IMR-90 (cell line): ENCODE results near the gene ZNF248. TPM values are rescaled to one million over a fixed set of nuclear protein-coding genes. Genes with fewer than 3 reads are reported as not detected.

Experiments used
- ATAC-seq: fragments of 200-7000 bp; cut with Tn5 transposase; 2 replicates; pipeline ENCODE4 v1.9.1; 2020; ENCODE audit warnings: low read depth, mild to moderate bottlenecking, moderate library complexity
- BruUV-seq: library from RNA; stranded (reverse); fragments of 400-500 nt; replicated peaks from 2 replicates; lab custom pipeline; 2021; lab: Mats Ljungman, UMichigan
- CTCF ChIA-PET: fragments of 300-600 bp; formaldehyde crosslinking; extraction: SDS; loops from one replicate; lab custom pipeline; 2021; ENCODE audit warnings: antibody characterized with exemption; lab: Yijun Ruan, JAX
- POLR2A ChIA-PET: fragments of 300-600 bp; sonication (Branson Sonifier 250); formaldehyde crosslinking; loops from one replicate; lab custom pipeline; 2022; ENCODE audit warnings: antibody characterized with exemption; ENCODE audit not compliant: unreplicated experiment; lab: Charles Lee
- DNase-seq: peaks from one replicate; pipeline ENCODE4 v3.0.0; 2013
- H2AFZ ChIP-seq: replicated peaks from 2 replicates; pipeline ENCODE3; 2013; ENCODE audit warnings: low read length, mild to moderate bottlenecking; ENCODE audit not compliant: poor library complexity
- H2AK5ac ChIP-seq: 2 replicates; pipeline ENCODE4 v1.6.1; 2013; ENCODE audit warnings: low read depth, low read length, inconsistent platforms
- H2AK9ac ChIP-seq: replicated peaks from 2 replicates; pipeline ENCODE3; 2013; ENCODE audit warnings: mild to moderate bottlenecking, low read depth, low read length, moderate library complexity; ENCODE audit not compliant: poor library complexity
- H2BK120ac ChIP-seq: 2 replicates; pipeline ENCODE4 v1.6.1; 2013; ENCODE audit warnings: low read depth, low read length, inconsistent platforms
- H2BK15ac ChIP-seq: 3 replicates; pipeline ENCODE4 v1.6.1; 2013; ENCODE audit warnings: low read depth, low read length, inconsistent platforms
- H2BK20ac ChIP-seq: 2 replicates; pipeline ENCODE4 v1.6.1; 2013; ENCODE audit warnings: low read depth, mild to moderate bottlenecking, inconsistent platforms, low read length, moderate library complexity
- H2BK5ac ChIP-seq: 2 replicates; pipeline ENCODE4 v1.6.1; 2013; ENCODE audit warnings: mild to moderate bottlenecking, low read depth, low read length, inconsistent platforms; ENCODE audit not compliant: poor library complexity, severe bottlenecking
- H3K14ac ChIP-seq: replicated peaks from 2 replicates; pipeline ENCODE4 v1.6.1; 2013; ENCODE audit warnings: low read depth, low read length, inconsistent platforms
- H3K18ac ChIP-seq: 2 replicates; pipeline ENCODE4 v1.6.1; 2013; ENCODE audit warnings: low read depth, low read length, control low read depth
- H3K23ac ChIP-seq: 2 replicates; pipeline ENCODE4 v1.6.1; 2013; ENCODE audit warnings: low read depth, low read length, inconsistent platforms
- H3K27ac ChIP-seq: 2 replicates; pipeline ENCODE4 v1.5.1; 2013; ENCODE audit warnings: mild to moderate bottlenecking, control low read depth, low read length; ENCODE audit not compliant: insufficient read depth
- H3K27me3 ChIP-seq: 2 replicates; pipeline ENCODE4 v1.6.1; 2013; ENCODE audit warnings: low read length; ENCODE audit not compliant: control insufficient read depth, insufficient read depth
- H3K36me3 ChIP-seq: 2 replicates; pipeline ENCODE4 v1.6.1; 2013; ENCODE audit warnings: low read length, mixed read lengths; ENCODE audit not compliant: control insufficient read depth, insufficient read depth
- H3K4ac ChIP-seq: 2 replicates; pipeline ENCODE4 v1.6.1; 2013; ENCODE audit warnings: low read depth, low read length, inconsistent platforms
- H3K4me1 ChIP-seq: 2 replicates; pipeline ENCODE4 v1.6.1; 2013; ENCODE audit warnings: low read length, mixed read lengths; ENCODE audit not compliant: control insufficient read depth, insufficient read depth
- H3K4me2 ChIP-seq: 2 replicates; pipeline ENCODE4 v1.6.1; 2013; ENCODE audit warnings: low read depth, mild to moderate bottlenecking, control low read depth, low read length, moderate library complexity
- H3K4me3 ChIP-seq: 2 replicates; pipeline ENCODE4 v1.5.1; 2013; ENCODE audit warnings: low read depth, mild to moderate bottlenecking, control low read depth, low read length, moderate library complexity; ENCODE audit not compliant: insufficient read depth
- H3K56ac ChIP-seq: 2 replicates; pipeline ENCODE4 v1.6.1; 2013; ENCODE audit warnings: low read length, inconsistent platforms; ENCODE audit not compliant: insufficient read depth; ENCODE audit errors: extremely low read depth
- H3K79me1 ChIP-seq, 2 experiments: 2 replicates each; pipeline ENCODE4 v1.6.1; 2013; ENCODE audit warnings: low read length in 2 of 2, inconsistent platforms in 1 of 2, low read depth in 1 of 2
- H3K9ac ChIP-seq: 2 replicates; pipeline ENCODE4 v1.6.1; 2013; ENCODE audit warnings: low read depth, low read length, control low read depth
- H3K9me1 ChIP-seq: 2 replicates; pipeline ENCODE4 v1.6.1; 2013; ENCODE audit warnings: low read length, inconsistent platforms; ENCODE audit not compliant: insufficient read depth
- H3K9me3 ChIP-seq: 2 replicates; pipeline ENCODE4 v1.6.1; 2013; ENCODE audit warnings: low read length; ENCODE audit not compliant: control insufficient read depth, insufficient read depth
- H4K20me1 ChIP-seq: 2 replicates; pipeline ENCODE4 v1.6.1; 2013; ENCODE audit warnings: low read length, inconsistent platforms; ENCODE audit not compliant: insufficient read depth
- H4K5ac ChIP-seq: 2 replicates; pipeline ENCODE4 v1.6.1; 2013; ENCODE audit warnings: mild to moderate bottlenecking, low read depth, low read length, control low read depth
- H4K8ac ChIP-seq, 2 experiments: 2 replicates each; pipeline ENCODE4 v1.6.1; 2013; ENCODE audit warnings: low read depth in 2 of 2, low read length in 2 of 2, control low read depth in 1 of 2, inconsistent platforms in 1 of 2
- H4K91ac ChIP-seq: 2 replicates; pipeline ENCODE4 v1.6.1; 2013; ENCODE audit warnings: low read depth, low read length, inconsistent platforms; ENCODE audit not compliant: insufficient read depth
- MXI1 ChIP-seq: IDR thresholded peaks from 2 replicates; pipeline ENCODE4 v1.6.1; 2012; ENCODE audit warnings: low read depth, mild to moderate bottlenecking, low read length, moderate library complexity, borderline replicate concordance
- NFE2L2 ChIP-seq: fragments of 150-350 bp; IDR thresholded peaks from 2 replicates; pipeline ENCODE4 v1.6.1; 2016; ENCODE audit warnings: low read depth, mild to moderate bottlenecking, low read length
- RCOR1 ChIP-seq: IDR thresholded peaks from 2 replicates; pipeline ENCODE4 v1.6.1; 2012; ENCODE audit warnings: mild to moderate bottlenecking, low read length, improper control_type of control experiment; ENCODE audit not compliant: insufficient replicate concordance
- RFX5 ChIP-seq: IDR thresholded peaks from 2 replicates; pipeline ENCODE4 v1.8.0; 2012; ENCODE audit warnings: low read depth, mild to moderate bottlenecking, low read length, moderate library complexity
- WGBS, 2 experiments: methylation state at CpG; one replicate each; pipeline versions ENCODE4 v1.1.5 to v1.1.7; 2013; ENCODE audit warnings: missing lambda C conversion rate in 2 of 2; ENCODE audit not compliant: insufficient read length in 1 of 2; ENCODE audit errors: extremely low coverage in 2 of 2; 5-methylcytosine and 5-hydroxymethylcytosine counted together
- dilution Hi-C: fragments of 300-500 bp; cut with HindIII; formaldehyde crosslinking; loops from one replicate; pipeline ENCODE4 v1.14.3; 2018; ENCODE audit warnings: low sequenced_read_pairs; ENCODE audit not compliant: unreplicated experiment
- in situ Hi-C: fragments of 300-500 bp; cut with MboI; formaldehyde crosslinking; loops from 3 replicates; pipeline ENCODE4 v1.14.3; 2019; ENCODE audit warnings: low sequenced_read_pairs, inconsistent platforms, mixed read lengths
- intact Hi-C: fragments of 100-400 bp; cut with micrococcal nuclease; formaldehyde crosslinking; loops from 2 replicates; pipeline ENCODE4 v1.10.0; 2022
- polyA plus RNA-seq, 3 experiments: library from polyadenylated mRNA; depleted of rRNA; stranded (reverse); fragments of >200 nt; gene quantifications; 2 replicates each; pipeline ENCODE4 v1.2.3, GENCODE V29; 2012; ENCODE audit warnings: low replicate concordance in 1 of 3
- total RNA-seq: library from RNA; depleted of rRNA; stranded (reverse); fragments of >200 nt; gene quantifications from 2 replicates; pipeline ENCODE4 v1.2.3, GENCODE V29; 2012
- TF ChIP-seq, protein P1 (sequence below): conservative IDR thresholded peaks from 2 replicates; pipeline ENCODE4 v1.5.1; 2012; ENCODE audit warnings: mild to moderate bottlenecking, low read depth, low read length, improper control_type of control experiment

The ZNF248 gene
- total and polyA plus RNA-seq, 2 of the 4 experiments (the other 2 are of a cell fraction), result 5.1 to 5.7 TPM

DNA sequence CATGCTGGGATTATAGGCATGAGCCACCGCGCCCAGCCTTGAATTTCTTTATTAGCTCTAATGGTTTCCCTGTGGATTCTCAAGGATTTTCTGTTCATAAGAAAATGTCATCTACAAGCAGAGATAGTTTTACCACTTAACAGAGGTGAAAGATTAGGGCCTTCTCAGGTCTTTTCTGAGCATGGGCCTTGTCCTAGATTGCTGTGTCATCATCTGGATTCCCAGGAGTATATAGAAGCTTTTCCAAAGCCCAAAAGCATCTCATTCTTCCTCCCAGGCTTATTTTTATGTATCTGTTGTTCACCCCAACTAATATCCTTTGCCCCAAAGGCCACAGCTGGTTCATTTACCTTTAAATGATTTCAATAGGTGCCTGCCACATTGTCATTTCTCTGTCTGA, 13.7 kb upstream of the ZNF248 start:
- in situ Hi-C loops (no loop called here), intact Hi-C loops (no loop called here)
- DNase-seq, result no peak

More for the DNA sequence above, 13.7 kb upstream of the ZNF248 start:
- Histone ChIP-seq H4K8ac (no peak overlapping the region), H3K36me3 (no peaks in the 10 kb centered on the region), H3K9ac (no peak overlapping the region), H3K4me3 (no peak overlapping the region), H3K18ac (no peak overlapping the region), H3K23ac (no peak overlapping the region), H4K91ac (no peak overlapping the region), H2BK15ac (no peak overlapping the region), H3K56ac (no peak overlapping the region), H2BK120ac (no peak overlapping the region), H3K27me3 (no peaks in the 10 kb centered on the region), H3K9me3 (no peaks in the 10 kb centered on the region), H3K4me1 (no peaks in the 10 kb centered on the region), H4K5ac (no peak overlapping the region), H2AK9ac (no peak overlapping the region), H3K4me2 (no peak overlapping the region), H2AK5ac (no peak overlapping the region), H2AFZ (no peak overlapping the region), H3K9me1 (no peaks in the 10 kb centered on the region), H2BK5ac (no peak overlapping the region), H3K79me1 (no peaks in the 10 kb centered on the region), H3K27ac (no peak overlapping the region), H2BK20ac (no peak overlapping the region), H4K20me1 (no peaks in the 10 kb centered on the region), H3K14ac (no peak overlapping the region), H3K4ac (no peak overlapping the region)
- no CpG with 5 or more reads among the region's 2 CpGs for WGBS, 2 experiments
- TF ChIP-seq MXI1, result no peak
- TF ChIP-seq RCOR1, result no peak
- no peak for TF ChIP-seq RFX5
- TF ChIP-seq, protein P1, sequence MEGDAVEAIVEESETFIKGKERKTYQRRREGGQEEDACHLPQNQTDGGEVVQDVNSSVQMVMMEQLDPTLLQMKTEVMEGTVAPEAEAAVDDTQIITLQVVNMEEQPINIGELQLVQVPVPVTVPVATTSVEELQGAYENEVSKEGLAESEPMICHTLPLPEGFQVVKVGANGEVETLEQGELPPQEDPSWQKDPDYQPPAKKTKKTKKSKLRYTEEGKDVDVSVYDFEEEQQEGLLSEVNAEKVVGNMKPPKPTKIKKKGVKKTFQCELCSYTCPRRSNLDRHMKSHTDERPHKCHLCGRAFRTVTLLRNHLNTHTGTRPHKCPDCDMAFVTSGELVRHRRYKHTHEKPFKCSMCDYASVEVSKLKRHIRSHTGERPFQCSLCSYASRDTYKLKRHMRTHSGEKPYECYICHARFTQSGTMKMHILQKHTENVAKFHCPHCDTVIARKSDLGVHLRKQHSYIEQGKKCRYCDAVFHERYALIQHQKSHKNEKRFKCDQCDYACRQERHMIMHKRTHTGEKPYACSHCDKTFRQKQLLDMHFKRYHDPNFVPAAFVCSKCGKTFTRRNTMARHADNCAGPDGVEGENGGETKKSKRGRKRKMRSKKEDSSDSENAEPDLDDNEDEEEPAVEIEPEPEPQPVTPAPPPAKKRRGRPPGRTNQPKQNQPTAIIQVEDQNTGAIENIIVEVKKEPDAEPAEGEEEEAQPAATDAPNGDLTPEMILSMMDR, result no peak
- TF ChIP-seq NFE2L2, result no peak
- no peak for ATAC-seq
- ChIA-PET CTCF (no interaction called here), POLR2A (no interaction called here)
- BruUV-seq, result no TSS peak
- dilution Hi-C loops, result no loop called here
